ENCODE results near the gene CLSTN2.

CLSTN2 gene

DNA sequence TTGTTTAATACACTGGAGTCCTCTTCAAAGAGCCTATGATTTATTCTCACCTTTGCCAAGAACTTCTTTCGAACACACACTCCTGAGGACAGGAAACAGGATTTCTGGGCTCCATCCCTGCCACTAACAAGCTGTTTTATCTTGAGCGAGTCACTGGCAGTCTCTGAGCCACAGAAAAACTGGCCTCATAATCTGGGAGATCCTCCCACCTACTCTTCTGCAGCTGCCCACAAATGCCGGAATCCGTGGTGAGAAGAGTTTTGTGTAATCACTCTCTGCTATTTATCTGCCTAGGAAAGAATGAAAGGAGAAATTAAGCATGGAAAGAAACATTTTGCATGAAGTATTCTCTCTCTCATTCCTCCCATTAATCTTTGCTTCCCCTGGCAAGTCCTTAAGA lies 570.9 kb downstream of the CLSTN2 start:
- Histone ChIP-seq H3K9me2 (replicated peaks; ENCODE audit: control insufficient read depth, low read length) (no peaks in the 10 kb centered on the region), H3K4me1 (ENCODE audit: control insufficient read depth, low read length) (no peaks in the 10 kb centered on the region), H3K27me3 (ENCODE audit: control insufficient read depth, low read length) (peaks cover 16% of the 10 kb centered on the region), H3K79me2 (ENCODE audit: control insufficient read depth, low read length) (no peaks in the 10 kb centered on the region), H3F3A (ENCODE audit: control insufficient read depth, insufficient read depth) (no peaks in the 10 kb centered on the region), H3K9me3 (ENCODE audit: control insufficient read depth, insufficient read depth, low read length) (no peaks in the 10 kb centered on the region), H4K20me1 (ENCODE audit: control insufficient read depth, insufficient read depth, low read depth, low read length) (no peaks in the 10 kb centered on the region), H3K27ac (ENCODE audit: low read depth, low read length) (no peak overlapping the region), H3K4me2 (ENCODE audit: low read length) (no peak overlapping the region), H3K36me3 (ENCODE audit: control insufficient read depth, low read length) (no peaks in the 10 kb centered on the region), H3K4me3 (ENCODE audit: low read length) (no peak overlapping the region)
- TF ChIP-seq EZH2phosphoT487 (IDR thresholded peaks at IDR 0.05; ENCODE audit: borderline replicate concordance, low read length) (no peak), CTCF (IDR thresholded peaks at IDR 0.05; ENCODE audit: low read depth, low read length, poor library complexity, severe bottlenecking) (no peak)

- H3K27me3 ChIP-seq (ENCODE audit: control insufficient read depth, low read length) = peaks cover 16% of the 10 kb centered on the region
- no peaks in the 10 kb centered on the region for H3K9me2 ChIP-seq (replicated peaks; ENCODE audit: control insufficient read depth, low read length)
- H3F3A ChIP-seq (ENCODE audit: control insufficient read depth, insufficient read depth) = no peaks in the 10 kb centered on the region
- TF ChIP-seq CTCF (IDR thresholded peaks at IDR 0.05; ENCODE audit: low read depth, low read length, poor library complexity, severe bottlenecking) = no peak
- TF ChIP-seq EZH2phosphoT487 (IDR thresholded peaks at IDR 0.05; ENCODE audit: borderline replicate concordance, low read length) = no peak
- H3K36me3 ChIP-seq (ENCODE audit: control insufficient read depth, low read length) = no peaks in the 10 kb centered on the region
- H3K27ac ChIP-seq (ENCODE audit: low read depth, low read length) = no peak overlapping the region
- no peak overlapping the region for H3K4me3 ChIP-seq (ENCODE audit: low read length)
- no peaks in the 10 kb centered on the region for H3K4me1 ChIP-seq (ENCODE audit: control insufficient read depth, low read length)
- no peaks in the 10 kb centered on the region for H3K9me3 ChIP-seq (ENCODE audit: control insufficient read depth, insufficient read depth, low read length)
- no peaks in the 10 kb centered on the region for H3K79me2 ChIP-seq (ENCODE audit: control insufficient read depth, low read length)
- H4K20me1 ChIP-seq (ENCODE audit: control insufficient read depth, insufficient read depth, low read depth, low read length) = no peaks in the 10 kb centered on the region
- H3K4me2 ChIP-seq (ENCODE audit: low read length) = no peak overlapping the region
These were observed 573.6 kb downstream of the CLSTN2 start for GRCh38 chr3:140508550-140508949.

DNA sequence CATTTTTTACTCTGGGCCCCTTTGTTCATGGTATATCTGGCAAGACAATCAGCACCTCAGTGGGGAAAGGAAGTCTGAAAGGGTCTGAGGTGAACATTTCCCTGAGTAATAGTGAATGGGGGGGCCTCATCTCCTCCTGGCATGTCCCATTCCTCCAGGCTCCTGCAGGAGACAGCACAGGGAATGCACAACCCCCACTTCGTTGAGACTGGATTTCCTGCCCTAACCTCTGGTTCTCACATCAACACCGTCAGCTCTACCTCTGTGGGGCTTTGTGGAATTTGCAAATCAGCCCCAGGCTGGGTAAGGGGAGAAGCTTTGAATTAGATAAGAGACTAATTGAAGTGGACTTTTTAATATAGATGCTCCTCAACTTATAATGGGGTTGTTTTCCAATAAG lies 574.5 kb downstream of the CLSTN2 start:
- H3K36me3 ChIP-seq (ENCODE audit: control insufficient read depth, low read length) = no peaks in the 10 kb centered on the region
- no peaks in the 10 kb centered on the region for H3F3A ChIP-seq (ENCODE audit: control insufficient read depth, insufficient read depth)
- H3K9me2 ChIP-seq (replicated peaks; ENCODE audit: control insufficient read depth, low read length) = no peaks in the 10 kb centered on the region
- no peaks in the 10 kb centered on the region for H3K4me1 ChIP-seq (ENCODE audit: control insufficient read depth, low read length)
- H3K27ac ChIP-seq (ENCODE audit: low read depth, low read length) = no peak overlapping the region
- no peak overlapping the region for H3K4me2 ChIP-seq (ENCODE audit: low read length)
- H3K4me3 ChIP-seq (ENCODE audit: low read length) = no peak overlapping the region
- H4K20me1 ChIP-seq (ENCODE audit: control insufficient read depth, insufficient read depth, low read depth, low read length) = no peaks in the 10 kb centered on the region
- no peaks in the 10 kb centered on the region for H3K9me3 ChIP-seq (ENCODE audit: control insufficient read depth, insufficient read depth, low read length)
- TF ChIP-seq EZH2phosphoT487 (IDR thresholded peaks at IDR 0.05; ENCODE audit: borderline replicate concordance, low read length) = no peak
- TF ChIP-seq CTCF (IDR thresholded peaks at IDR 0.05; ENCODE audit: low read depth, low read length, poor library complexity, severe bottlenecking) = no peak
- H3K79me2 ChIP-seq (ENCODE audit: control insufficient read depth, low read length) = no peaks in the 10 kb centered on the region
- peaks cover 15% of the 10 kb centered on the region for H3K27me3 ChIP-seq (ENCODE audit: control insufficient read depth, low read length)

Measured in DOHH2 (cell line).